Lower leg skin (tissue), 3 donors: Measurements from ENCODE around the gene JAG2.

Experiments
- CTCF ChIP-seq, 3 donors: fragments of 450-650 bp; IDR thresholded peaks; one replicate each; pipeline ENCODE4 v1.5.1; 2016; ENCODE audit warnings: antibody characterized with exemption in 3 of 3, mild to moderate bottlenecking in 3 of 3, moderate library complexity in 2 of 3
- POLR2A ChIP-seq, 2 donors: fragments of 450-650 bp; IDR thresholded peaks; one replicate each; pipeline ENCODE4 v1.6.1; 2016 to 2017; ENCODE audit warnings: antibody characterized with exemption in 2 of 2, mild to moderate bottlenecking in 1 of 2, moderate library complexity in 1 of 2

GRCh38 chr14:105203701-105204100 is 35.1 kb upstream of the JAG2 start:
- TF ChIP-seq CTCF (IDR thresholded peaks at IDR 0.05): no peak
- no peak for TF ChIP-seq POLR2A (IDR thresholded peaks at IDR 0.05)
